Germinal center (tissue), 1 donor: Measurements from ENCODE around the gene HTR2A.
"Not testable (repeated sequence)": the region's sequence is repeated elsewhere in the genome, so short reads cannot be mapped to it uniquely, and the experiment has no call there.

ENCODE experiments used
- DNase-seq: peaks from one replicate; pipeline ENCODE4 v3.0.0; 2012; ENCODE audit warnings: mixed read lengths, low spot score

Gene HTR2A

GRCh38 chr13:46804921-46805320, 91.9 kb downstream of the HTR2A start:
- DNase-seq, result not testable (repeated sequence)

GRCh38 chr13:46804391-46804815, 92.5 kb downstream of the HTR2A start:
- no peak for DNase-seq

- no peak for DNase-seq
Observed at GRCh38 chr13:46803586-46803985, 93.3 kb downstream of the HTR2A start.

- no peak for DNase-seq
Observed at GRCh38 chr13:46801858-46802257, 95.0 kb downstream of the HTR2A start.

- no peak for DNase-seq
Observed at GRCh38 chr13:46799139-46799538, 97.7 kb downstream of the HTR2A start.

GRCh38 chr13:46797501-46798237, 99.2 kb downstream of the HTR2A start:
- no peak for DNase-seq

- peak; percentile 91 for DNase-seq
Observed at GRCh38 chr13:46796515-46797474, 100.1 kb downstream of the HTR2A start, which contains the start of gene ESD. Gene ESD (minus strand): TSS chr13:46797161. CDS start chr13:46791413, 5,748 bp downstream.

- no peak for DNase-seq
Observed at GRCh38 chr13:46796129-46796514, 100.7 kb downstream of the HTR2A start.

- DNase-seq, result no peak
Observed at GRCh38 chr13:46795321-46795720, 101.5 kb downstream of the HTR2A start.

- no peak for DNase-seq
Observed at GRCh38 chr13:46783504-46783903, 113.3 kb downstream of the HTR2A start.

GRCh38 chr13:46782691-46783090, 114.2 kb downstream of the HTR2A start:
- DNase-seq, result no peak

- no peak for DNase-seq
Observed at GRCh38 chr13:46782066-46782465, 114.8 kb downstream of the HTR2A start.
